HepG2 (cell line): Measurements from ENCODE around the gene LYPLA2. TPM values are rescaled to one million over a fixed set of nuclear protein-coding genes. Genes with fewer than 3 reads are reported as not detected.
A peak's percentile ranks its signal among the peaks of the same experiment; 100 is the strongest.

ENCODE experiments used
- BHLHE40 ChIP-seq: IDR thresholded peaks from 2 replicates; pipeline ENCODE4 v1.6.1; 2011; ENCODE audit warnings: low read length, improper control_type of control experiment
- CENPT ChIP-seq: sonication (generic); formaldehyde crosslinking; IDR thresholded peaks from 2 replicates; pipeline ENCODE4 v1.8.0; 2022; ENCODE audit warnings: low read depth, mild to moderate bottlenecking, moderate library complexity, missing genetic modification reagents
- HIVEP1 ChIP-seq: sonication (generic); formaldehyde crosslinking; IDR thresholded peaks from 2 replicates; pipeline ENCODE4 v1.4.0; 2020; ENCODE audit warnings: mild to moderate bottlenecking, missing genetic modification reagents
- MTA1 ChIP-seq: sonication (generic); formaldehyde crosslinking; IDR thresholded peaks from 2 replicates; pipeline ENCODE4 v1.4.0; 2020; ENCODE audit warnings: missing genetic modification reagents, mild to moderate bottlenecking, borderline replicate concordance
- NR0B2 ChIP-seq: sonication (generic); formaldehyde crosslinking; IDR thresholded peaks from 2 replicates; pipeline ENCODE4 v1.4.0; 2020; ENCODE audit warnings: mild to moderate bottlenecking, missing genetic modification reagents
- NR2F6 ChIP-seq, 2 experiments: IDR thresholded peaks; 2 replicates each; pipeline ENCODE4 v1.6.1; 2016; ENCODE audit warnings: antibody characterized with exemption in 1 of 2, mild to moderate bottlenecking in 1 of 2
- RERE ChIP-seq: IDR thresholded peaks from 2 replicates; pipeline ENCODE4 v1.6.1; 2016; ENCODE audit warnings: low read depth, missing genetic modification reagents, missing compliant biosample characterization
- SETDB1 ChIP-seq: sonication (generic); formaldehyde crosslinking; IDR thresholded peaks from 2 replicates; pipeline ENCODE4 v1.5.1; 2020; ENCODE audit warnings: missing genetic modification reagents, mild to moderate bottlenecking, borderline replicate concordance
- SYNCRIP ChIP-seq: fragments of 200-400 bp; formaldehyde crosslinking; IDR thresholded peaks from 2 replicates; pipeline ENCODE4 v1.6.1; 2018; ENCODE audit warnings: mild to moderate bottlenecking, low read depth, low read length; ENCODE audit not compliant: insufficient read depth
- ZKSCAN1 ChIP-seq: fragments of 150-350 bp; IDR thresholded peaks from 2 replicates; pipeline ENCODE4 v1.6.1; 2014; ENCODE audit warnings: low read length
- ZNF121 ChIP-seq: sonication (generic); formaldehyde crosslinking; IDR thresholded peaks from 2 replicates; pipeline ENCODE4 v1.5.0; 2020; ENCODE audit warnings: mild to moderate bottlenecking, missing genetic modification reagents
- ZNF143 ChIP-seq: sonication (generic); formaldehyde crosslinking; IDR thresholded peaks from 2 replicates; pipeline ENCODE4 v1.4.0; 2020; ENCODE audit warnings: missing genetic modification reagents
- ZNF672 ChIP-seq: sonication (generic); formaldehyde crosslinking; IDR thresholded peaks from 2 replicates; pipeline ENCODE4 v1.8.1; 2022; ENCODE audit warnings: missing genetic modification reagents
- polyA plus RNA-seq, 8 experiments: library from polyadenylated mRNA; depleted of rRNA in 3 of 8; stranded (reverse) in 7 of 8; unstranded in 1 of 8; fragments of >200 nt; fragmentation: Illumina TruSeq in 4 of 8; extraction: Trizol in 4 of 8; gene quantifications; 2 replicates each; pipeline versions ENCODE4 v1.2.1 to v1.2.3, GENCODE V29; 2011 to 2016; ENCODE audit warnings: low read depth in 4 of 8, missing spikeins in 1 of 8, mixed read lengths in 1 of 8; ENCODE audit not compliant: insufficient read depth in 1 of 8
- total RNA-seq, 5 experiments: library from RNA; depleted of rRNA; stranded (reverse); fragments of >200 nt; fragmentation: Illumina TruSeq; extraction: Trizol; gene quantifications; 2 replicates each; pipeline ENCODE4 v1.2.3, GENCODE V29; 2016; ENCODE audit warnings: low read depth in 1 of 5
- TF ChIP-seq, protein P1 (sequence below): sonication (generic); formaldehyde crosslinking; IDR thresholded peaks from 2 replicates; pipeline ENCODE4 v1.4.0; 2020; ENCODE audit warnings: mild to moderate bottlenecking, missing genetic modification reagents

The LYPLA2 gene
- total and polyA plus RNA-seq, 2 of the 13 experiments (the other 11 are each of a cell fraction or from before 2014, with no cell fraction given): 72.1 to 73.2 TPM

GRCh38 chr1:23825076-23825761, 34.3 kb downstream of the LYPLA2 start, which contains the start of gene HMGCL (continued):
- TF ChIP-seq, protein P1, sequence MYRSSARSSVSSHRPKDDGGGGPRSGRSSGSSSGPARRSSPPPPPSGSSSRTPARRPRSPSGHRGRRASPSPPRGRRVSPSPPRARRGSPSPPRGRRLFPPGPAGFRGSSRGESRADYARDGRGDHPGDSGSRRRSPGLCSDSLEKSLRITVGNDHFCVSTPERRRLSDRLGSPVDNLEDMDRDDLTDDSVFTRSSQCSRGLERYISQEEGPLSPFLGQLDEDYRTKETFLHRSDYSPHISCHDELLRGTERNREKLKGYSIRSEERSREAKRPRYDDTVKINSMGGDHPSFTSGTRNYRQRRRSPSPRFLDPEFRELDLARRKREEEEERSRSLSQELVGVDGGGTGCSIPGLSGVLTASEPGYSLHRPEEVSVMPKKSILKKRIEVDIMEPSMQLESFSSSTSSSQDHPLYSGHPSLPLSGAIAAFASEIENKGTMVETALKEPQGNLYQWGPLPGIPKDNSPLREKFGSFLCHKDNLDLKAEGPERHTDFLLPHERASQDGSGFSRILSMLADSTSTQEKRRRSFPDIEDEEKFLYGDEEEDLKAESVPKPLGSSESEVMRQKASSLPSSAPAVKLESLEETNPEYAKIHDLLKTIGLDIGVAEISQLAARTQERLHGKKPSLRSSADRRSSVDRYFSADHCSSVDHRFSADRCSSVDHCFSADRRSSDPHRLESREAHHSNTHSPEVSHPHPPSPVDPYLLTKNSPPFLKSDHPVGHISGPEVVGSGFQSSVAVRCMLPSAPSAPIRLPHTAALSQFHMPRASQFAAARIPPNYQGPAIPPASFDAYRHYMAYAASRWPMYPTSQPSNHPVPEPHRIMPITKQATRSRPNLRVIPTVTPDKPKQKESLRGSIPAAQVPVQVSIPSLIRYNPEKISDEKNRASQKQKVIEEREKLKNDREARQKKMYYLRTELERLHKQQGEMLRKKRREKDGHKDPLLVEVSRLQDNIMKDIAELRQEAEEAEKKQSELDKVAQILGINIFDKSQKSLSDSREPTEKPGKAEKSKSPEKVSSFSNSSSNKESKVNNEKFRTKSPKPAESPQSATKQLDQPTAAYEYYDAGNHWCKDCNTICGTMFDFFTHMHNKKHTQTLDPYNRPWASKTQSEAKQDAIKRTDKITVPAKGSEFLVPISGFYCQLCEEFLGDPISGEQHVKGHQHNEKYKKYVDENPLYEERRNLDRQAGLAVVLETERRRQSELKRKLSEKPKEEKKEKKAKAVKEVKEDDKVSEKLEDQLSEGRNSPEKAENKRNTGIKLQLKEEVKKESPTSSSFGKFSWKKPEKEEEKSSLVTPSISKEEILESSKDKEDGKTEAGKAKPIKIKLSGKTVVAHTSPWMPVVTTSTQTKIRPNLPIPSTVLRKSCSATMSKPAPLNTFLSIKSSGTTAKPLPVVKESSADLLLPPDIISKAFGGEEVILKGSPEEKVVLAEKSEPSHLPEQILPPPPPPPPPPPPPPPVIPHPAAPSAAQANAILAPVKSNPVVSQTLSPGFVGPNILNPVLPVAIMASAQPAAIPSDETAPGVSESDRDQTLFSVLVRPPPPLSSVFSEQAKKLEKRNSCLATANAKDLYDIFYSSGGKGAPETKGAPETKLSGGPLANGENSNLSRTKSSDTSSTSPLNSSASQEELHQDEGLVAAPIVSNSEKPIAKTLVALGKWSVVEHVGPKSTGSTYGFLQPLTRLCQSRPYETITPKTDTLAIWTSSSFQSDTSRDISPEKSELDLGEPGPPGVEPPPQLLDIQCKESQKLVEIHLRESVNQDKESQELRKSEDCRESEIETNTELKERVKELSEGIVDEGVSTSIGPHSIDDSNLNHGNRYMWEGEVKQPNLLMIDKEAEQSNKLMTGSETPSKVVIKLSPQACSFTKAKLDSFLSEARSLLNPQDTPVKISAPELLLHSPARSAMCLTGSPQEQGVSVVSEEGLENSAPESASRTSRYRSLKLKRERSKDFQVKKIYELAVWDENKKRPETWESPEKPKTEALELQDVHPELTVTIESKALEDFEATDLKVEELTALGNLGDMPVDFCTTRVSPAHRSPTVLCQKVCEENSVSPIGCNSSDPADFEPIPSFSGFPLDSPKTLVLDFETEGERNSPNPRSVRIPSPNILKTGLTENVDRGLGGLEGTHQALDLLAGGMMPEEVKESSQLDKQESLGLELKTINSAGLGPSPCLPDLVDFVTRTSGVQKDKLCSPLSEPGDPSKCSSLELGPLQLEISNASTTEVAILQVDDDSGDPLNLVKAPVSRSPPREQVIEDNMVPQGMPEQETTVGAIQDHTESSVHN (CRISPR knock-in tag): peak; percentile 90; the same call in 1 of the 2 replicates
- TF ChIP-seq ZNF121 (CRISPR knock-in tag): no peak
- no peak for TF ChIP-seq NR0B2 (CRISPR knock-in tag)
- TF ChIP-seq MTA1 (CRISPR knock-in tag): peak; percentile 86; the same call in 1 of the 2 replicates
- TF ChIP-seq ZKSCAN1: no peak
- TF ChIP-seq ZNF143 (CRISPR knock-in tag): peak; percentile 95
- no peak for TF ChIP-seq CENPT (CRISPR knock-in tag)
- 0 out of 2 replicates have a peak, but pooled peaks have one; percentile 40 for TF ChIP-seq RERE (CRISPR knock-in tag)
- TF ChIP-seq NR2F6 (IDR thresholded peaks at IDR 0.05): no peak
- TF ChIP-seq NR2F6 (CRISPR knock-in tag; IDR thresholded peaks at IDR 0.05): no peak; the same call in 1 of the 2 replicates
- no peak for TF ChIP-seq ZNF672 (CRISPR knock-in tag)
- TF ChIP-seq SETDB1 (CRISPR knock-in tag): no peak
- peak; percentile 75 for TF ChIP-seq BHLHE40
- TF ChIP-seq SYNCRIP: no peak
- peak; percentile 44; the same call in 1 of the 2 replicates for TF ChIP-seq HIVEP1 (CRISPR knock-in tag)
